ENCODE data around the gene HMG20B. TPM values are rescaled to one million over a fixed set of nuclear protein-coding genes. Genes with fewer than 3 reads are reported as not detected.

HMG20B gene
- total RNA-seq, 1 experiment from 2014 or later = 146 TPM

DNA sequence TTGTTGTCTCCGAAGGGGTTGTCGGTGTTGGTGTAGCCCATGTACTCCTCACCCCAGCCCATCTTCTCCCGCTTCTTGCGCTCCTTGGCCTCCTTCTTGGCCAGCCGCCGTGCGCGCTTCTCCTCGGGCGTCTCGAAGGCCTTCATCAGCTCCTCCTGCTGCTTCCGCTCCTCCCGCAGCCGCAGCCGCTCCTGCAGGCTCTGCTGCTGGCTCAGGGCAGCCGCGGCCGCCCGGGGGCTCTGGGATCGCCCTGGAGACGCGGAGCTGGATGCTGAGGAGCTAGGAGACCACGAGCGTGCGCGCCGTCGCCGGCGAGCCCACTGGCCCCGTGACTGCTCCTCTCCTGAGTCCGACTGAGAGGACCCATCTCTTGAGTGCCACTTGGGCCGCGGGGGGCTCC is 51.0 kb downstream of the HMG20B start:
- intact Hi-C loops (cut with micrococcal nuclease) = no loop called here
- CTCF ChIA-PET = no interaction called here
- ATAC-seq = no peak

DNA sequence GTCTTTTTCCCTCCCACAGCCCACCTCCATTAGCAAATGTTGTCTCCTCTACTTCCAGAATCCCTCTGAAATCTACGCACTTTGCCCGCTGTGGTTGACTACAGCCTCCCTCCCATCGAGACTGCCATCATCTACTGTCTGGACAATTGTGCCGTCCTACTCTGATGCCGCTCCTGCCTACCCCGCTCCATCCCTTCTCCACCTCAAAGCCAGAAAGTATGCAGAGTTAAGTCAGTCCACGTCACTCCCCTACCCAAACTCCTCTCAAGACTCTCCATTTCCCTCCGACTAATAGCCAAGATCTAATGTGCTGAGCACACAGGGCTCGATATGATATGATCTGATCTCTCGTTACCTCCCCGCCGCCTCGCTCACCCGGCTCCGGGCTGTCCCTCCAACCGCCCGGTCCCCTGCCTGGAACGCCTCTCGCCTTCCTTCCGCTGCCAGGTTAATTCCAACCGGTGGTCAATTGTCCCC is 53.3 kb downstream of the HMG20B start:
- BruUV-seq (replicated peaks) = TSS peak; percentile 28
- TF ChIP-seq EZH2phosphoT487 (IDR thresholded peaks at IDR 0.05; ENCODE audit: borderline replicate concordance, low read length) (no peak), EZH2 (IDR thresholded peaks at IDR 0.05; ENCODE audit: low read length, unreplicated experiment) (no peak)
- TF ChIP-seq, protein P1, sequence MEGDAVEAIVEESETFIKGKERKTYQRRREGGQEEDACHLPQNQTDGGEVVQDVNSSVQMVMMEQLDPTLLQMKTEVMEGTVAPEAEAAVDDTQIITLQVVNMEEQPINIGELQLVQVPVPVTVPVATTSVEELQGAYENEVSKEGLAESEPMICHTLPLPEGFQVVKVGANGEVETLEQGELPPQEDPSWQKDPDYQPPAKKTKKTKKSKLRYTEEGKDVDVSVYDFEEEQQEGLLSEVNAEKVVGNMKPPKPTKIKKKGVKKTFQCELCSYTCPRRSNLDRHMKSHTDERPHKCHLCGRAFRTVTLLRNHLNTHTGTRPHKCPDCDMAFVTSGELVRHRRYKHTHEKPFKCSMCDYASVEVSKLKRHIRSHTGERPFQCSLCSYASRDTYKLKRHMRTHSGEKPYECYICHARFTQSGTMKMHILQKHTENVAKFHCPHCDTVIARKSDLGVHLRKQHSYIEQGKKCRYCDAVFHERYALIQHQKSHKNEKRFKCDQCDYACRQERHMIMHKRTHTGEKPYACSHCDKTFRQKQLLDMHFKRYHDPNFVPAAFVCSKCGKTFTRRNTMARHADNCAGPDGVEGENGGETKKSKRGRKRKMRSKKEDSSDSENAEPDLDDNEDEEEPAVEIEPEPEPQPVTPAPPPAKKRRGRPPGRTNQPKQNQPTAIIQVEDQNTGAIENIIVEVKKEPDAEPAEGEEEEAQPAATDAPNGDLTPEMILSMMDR (conservative IDR thresholded peaks at IDR 0.05; ENCODE audit: low read depth, low read length) = no peak
- Histone ChIP-seq H2AFZ (ENCODE audit: low read length) (peak overlapping the region; percentile 56), H3K36me3 (ENCODE audit: low read depth, low read length) (no peaks in the 10 kb centered on the region), H3F3A (ENCODE audit: low read length, unreplicated experiment) (no peaks in the 10 kb centered on the region), H3K4me2 (ENCODE audit: low read length) (peak overlapping the region; percentile 96), H3K4me3 (ENCODE audit: low read length) (peak overlapping the region; percentile 98), H3K79me2 (ENCODE audit: low read length) (peaks cover 27% of the 10 kb centered on the region), H3K9me3 (ENCODE audit: low read length) (no peaks in the 10 kb centered on the region), H3K27ac (ENCODE audit: low read length) (no peak overlapping the region), H3K4me1 (ENCODE audit: insufficient read depth, low read length) (peaks cover 5% of the 10 kb centered on the region; the same call in 1 of the 2 replicates), H4K20me1 (ENCODE audit: low read length) (no peaks in the 10 kb centered on the region), H3K9ac (ENCODE audit: low read length) (peak overlapping the region; percentile 85), H3K27me3 (ENCODE audit: low read length) (no peaks in the 10 kb centered on the region), H3K9me2 (replicated peaks; ENCODE audit: low read length) (no peaks in the 10 kb centered on the region)
- ChIA-PET POLR2A (ENCODE audit: unreplicated experiment) (no interaction called here), CTCF (no interaction called here)
- no peak for DNase-seq
- intact Hi-C loops (cut with micrococcal nuclease) = no loop called here
- peak; percentile 6 for ATAC-seq

More for the DNA sequence above, 51.0 kb downstream of the HMG20B start:
- Histone ChIP-seq H3K4me1 (ENCODE audit: insufficient read depth, low read length) (peaks cover 5% of the 10 kb centered on the region; the same call in 1 of the 2 replicates), H3K27me3 (ENCODE audit: low read length) (no peaks in the 10 kb centered on the region), H3K4me3 (ENCODE audit: low read length) (no peak overlapping the region), H4K20me1 (ENCODE audit: low read length) (no peaks in the 10 kb centered on the region), H3K9me3 (ENCODE audit: low read length) (no peaks in the 10 kb centered on the region), H3K79me2 (ENCODE audit: low read length) (peaks cover 27% of the 10 kb centered on the region), H3K9me2 (replicated peaks; ENCODE audit: low read length) (no peaks in the 10 kb centered on the region), H3K4me2 (ENCODE audit: low read length) (no peak overlapping the region), H2AFZ (ENCODE audit: low read length) (no peak overlapping the region), H3K27ac (ENCODE audit: low read length) (no peak overlapping the region), H3K9ac (ENCODE audit: low read length) (no peak overlapping the region), H3K36me3 (ENCODE audit: low read depth, low read length) (no peaks in the 10 kb centered on the region; the same call in 1 of the 2 replicates), H3F3A (ENCODE audit: low read length, unreplicated experiment) (no peaks in the 10 kb centered on the region)
- POLR2A ChIA-PET (ENCODE audit: unreplicated experiment) = no interaction called here
- no peak for DNase-seq
- no TSS peak for BruUV-seq (replicated peaks)
- TF ChIP-seq EZH2 (IDR thresholded peaks at IDR 0.05; ENCODE audit: low read length, unreplicated experiment) (no peak), EZH2phosphoT487 (IDR thresholded peaks at IDR 0.05; ENCODE audit: borderline replicate concordance, low read length) (no peak)
- TF ChIP-seq, protein P1 (conservative IDR thresholded peaks at IDR 0.05; ENCODE audit: low read depth, low read length) = no peak

Data from PC-3 (cell line).